ENCODE data around the gene CCDC187.

Gene CCDC187

GRCh38 chr9:136251264-136252115, 52.4 kb downstream of the CCDC187 start:
- DNase-seq, result no peak

- DNase-seq, result no peak
These were observed 53.2 kb downstream of the CCDC187 start for GRCh38 chr9:136250676-136251075.

GRCh38 chr9:136249877-136250559, 53.9 kb downstream of the CCDC187 start:
- DNase-seq, result no peak

- no peak for DNase-seq
These were observed 54.7 kb downstream of the CCDC187 start for GRCh38 chr9:136248951-136249876.

GRCh38 chr9:136247947-136248637, 55.8 kb downstream of the CCDC187 start:
- no peak for DNase-seq

GRCh38 chr9:136247551-136247916, 56.4 kb downstream of the CCDC187 start:
- no peak for DNase-seq

GRCh38 chr9:136246849-136247550, 56.9 kb downstream of the CCDC187 start:
- DNase-seq, result no peak

- DNase-seq, result no peak
These were observed 58.4 kb downstream of the CCDC187 start, which contains the start of gene QSOX2 for GRCh38 chr9:136245219-136246150. TSS of gene QSOX2 (minus strand) at chr9:136245812. CDS start at chr9:136245803, 9 bp downstream.

- DNase-seq, result no peak
These were observed 59.0 kb downstream of the CCDC187 start for GRCh38 chr9:136244969-136245218.

- no peak for DNase-seq
These were observed 59.5 kb downstream of the CCDC187 start for GRCh38 chr9:136244122-136244968.

- DNase-seq, result no peak
These were observed 60.3 kb downstream of the CCDC187 start for GRCh38 chr9:136243631-136244030.

- DNase-seq, result no peak
These were observed 60.9 kb downstream of the CCDC187 start for GRCh38 chr9:136242918-136243525.

GRCh38 chr9:136242248-136242647, 61.6 kb downstream of the CCDC187 start:
- DNase-seq, result no peak

- DNase-seq, result no peak
These were observed 62.4 kb downstream of the CCDC187 start for GRCh38 chr9:136241542-136241941.

GRCh38 chr9:136240941-136241340, 63.0 kb downstream of the CCDC187 start:
- no peak for DNase-seq

- DNase-seq, result no peak
These were observed 63.9 kb downstream of the CCDC187 start for GRCh38 chr9:136239983-136240330.

GRCh38 chr9:136239135-136239982, 64.5 kb downstream of the CCDC187 start:
- peak; percentile 82 for DNase-seq

GRCh38 chr9:136238342-136238732, 65.6 kb downstream of the CCDC187 start:
- DNase-seq, result no peak
